GM21515 (cell line): ENCODE measurements around the gene CD99L2.
A peak's percentile ranks its signal among the peaks of the same experiment; 100 is the strongest.

ENCODE experiments used
- ATAC-seq: cut with Tn5 transposase; IDR thresholded peaks from one replicate; pipeline ENCODE4 v1.9.1; 2021; ENCODE audit not compliant: unreplicated experiment

The CD99L2 gene

DNA sequence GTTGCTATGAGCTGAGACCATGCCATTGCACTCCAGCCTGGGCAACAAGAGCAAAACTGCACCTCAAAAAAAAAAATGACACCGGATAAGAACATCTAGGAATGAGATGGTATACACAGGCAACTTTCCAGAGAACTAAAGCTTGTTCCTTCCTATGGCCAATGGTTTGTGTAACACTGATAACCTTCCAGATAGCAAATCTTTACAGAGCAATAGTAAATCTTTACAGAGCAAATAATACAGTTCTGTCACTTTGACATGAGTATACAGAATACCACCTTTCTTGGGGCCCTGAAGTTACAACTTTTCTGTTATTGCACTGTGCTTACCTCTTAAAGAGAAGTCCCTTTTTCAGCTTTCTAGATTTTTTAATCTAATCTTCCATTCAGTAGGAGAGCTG is 91.6 kb downstream of the CD99L2 start:
- ATAC-seq = no peak

DNA sequence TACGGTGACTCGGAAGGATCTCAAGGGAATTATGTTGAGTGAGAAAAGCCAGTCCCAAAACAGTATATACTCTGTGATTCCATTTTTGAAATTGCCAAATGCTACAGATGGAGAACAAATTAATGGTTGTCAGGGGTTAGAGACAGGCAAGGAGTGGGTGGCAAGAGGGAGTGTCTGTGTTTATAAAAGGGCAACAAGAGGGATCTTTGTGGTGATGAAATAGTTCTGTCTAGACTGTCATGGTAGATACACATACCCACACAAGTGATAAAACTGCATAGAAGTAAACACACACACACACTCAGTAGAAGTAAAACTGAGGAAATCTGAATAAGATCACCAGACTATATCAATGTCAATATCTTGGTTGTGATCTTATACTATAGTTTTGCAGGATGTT is 92.7 kb downstream of the CD99L2 start:
- ATAC-seq = no peak

- no peak for ATAC-seq
Observed at GRCh38 chrX:150792949-150793527, 105.4 kb downstream of the CD99L2 start.

DNA sequence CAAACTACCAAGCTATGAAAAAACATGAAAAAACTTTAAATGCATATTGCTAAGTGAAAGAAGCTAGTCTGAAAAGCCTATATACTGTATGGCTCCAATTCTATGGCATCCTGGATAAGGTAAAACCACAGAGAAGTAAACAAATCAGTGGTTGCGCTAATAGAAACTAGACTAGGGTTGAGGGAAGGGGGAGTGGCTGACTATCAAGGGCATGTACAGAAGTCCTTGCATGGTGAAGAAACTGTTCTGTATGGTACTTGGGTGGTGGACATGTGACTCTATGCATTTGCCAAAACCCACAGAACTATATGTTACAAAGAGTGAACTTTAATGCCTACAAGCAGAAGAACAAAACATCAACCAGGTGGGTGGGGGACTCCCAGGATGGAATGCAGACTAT is 108.4 kb downstream of the CD99L2 start:
- ATAC-seq = peak; percentile 58

GRCh38 chrX:150781677-150782076 is 116.8 kb downstream of the CD99L2 start:
- no peak for ATAC-seq

DNA sequence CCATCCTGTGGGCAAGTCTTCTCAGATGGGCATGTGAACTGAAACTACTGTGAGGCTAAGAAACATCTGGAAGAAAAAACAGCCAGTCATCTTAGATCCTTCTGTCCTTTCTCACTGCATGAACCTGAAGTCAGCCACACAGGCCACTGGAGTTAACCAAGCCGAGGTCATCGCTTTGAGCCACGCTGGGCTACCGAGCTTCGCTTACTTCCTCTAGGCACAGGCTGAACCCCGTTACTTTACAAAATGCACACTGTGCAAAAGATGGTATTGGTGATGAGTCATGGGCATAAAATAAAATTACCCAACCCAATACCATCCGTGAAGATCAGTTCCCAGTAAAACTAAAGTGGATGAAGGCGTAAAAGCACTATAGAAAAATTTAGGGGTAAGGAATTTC is 119.1 kb downstream of the CD99L2 start:
- ATAC-seq = no peak

DNA sequence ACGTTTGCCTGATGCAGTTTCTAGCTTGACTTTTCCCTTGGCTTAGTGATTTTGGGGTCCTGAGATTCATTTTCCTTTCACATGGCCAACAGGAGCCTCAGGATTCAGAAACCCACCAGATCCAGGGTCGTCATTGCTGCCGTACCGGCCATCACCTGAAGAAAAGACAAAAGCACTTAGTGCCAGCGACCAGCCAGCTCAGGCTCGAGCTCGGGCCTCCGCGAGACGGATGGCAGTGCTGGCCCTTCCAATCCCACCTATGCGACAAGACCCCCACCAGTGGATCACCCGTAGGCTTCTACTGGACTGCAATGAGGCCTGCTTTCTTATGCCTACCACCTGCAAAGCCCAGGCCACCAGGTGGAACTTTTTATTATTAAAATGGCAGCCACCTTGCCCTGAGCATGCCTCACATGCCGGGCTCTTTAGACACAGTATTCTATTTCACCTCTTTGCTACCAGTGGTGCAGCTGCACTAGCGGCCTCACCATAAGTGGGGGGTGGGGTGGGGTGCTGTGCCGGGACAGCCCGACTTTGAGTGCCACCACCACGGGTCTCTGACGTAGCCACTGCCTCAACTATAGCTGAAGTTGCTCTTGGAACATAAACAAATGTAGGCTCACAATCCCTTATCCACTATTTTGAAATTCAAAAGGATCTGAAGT is 121.0 kb downstream of the CD99L2 start:
- no peak for ATAC-seq

DNA sequence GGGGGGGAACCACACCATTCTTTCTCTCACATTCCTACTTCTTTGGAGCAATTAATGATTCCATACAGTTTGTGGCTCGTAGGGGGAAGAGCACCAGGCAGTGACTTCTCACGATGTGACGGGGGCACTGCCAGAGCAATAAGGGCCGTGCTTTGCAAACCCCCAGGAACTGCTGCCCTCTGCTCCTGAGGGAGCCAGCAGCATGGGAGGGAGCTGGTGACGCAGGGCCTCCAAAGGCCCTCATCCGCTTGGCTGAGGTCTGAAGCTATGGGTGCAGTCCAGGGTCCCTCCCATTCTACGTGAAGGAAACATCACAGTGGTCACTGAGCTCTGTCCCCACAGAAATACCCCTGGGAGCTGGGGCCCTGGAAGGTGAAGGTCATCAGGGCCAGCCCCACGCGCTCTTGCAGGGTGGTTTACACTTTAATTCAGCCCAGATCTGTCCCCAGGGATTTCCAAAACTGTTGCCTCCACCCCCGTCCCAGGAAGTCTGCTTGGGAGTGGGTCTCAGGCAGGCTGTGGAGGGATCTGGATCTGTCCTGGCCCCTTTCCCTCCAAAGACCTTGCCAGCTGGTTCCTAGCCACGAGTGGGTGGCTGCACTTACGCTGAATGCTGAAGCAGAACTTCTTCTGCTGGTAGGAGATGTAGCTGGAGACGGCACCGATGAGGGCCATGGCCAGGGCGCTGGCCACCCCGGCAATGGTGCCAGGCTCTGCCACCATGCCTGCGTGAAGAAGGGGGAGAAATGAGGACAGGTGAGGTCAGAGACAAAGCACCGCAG is 122.7 kb downstream of the CD99L2 start:
- ATAC-seq = no peak

- no peak for ATAC-seq
Observed at GRCh38 chrX:150774798-150775568, 123.5 kb downstream of the CD99L2 start.

DNA sequence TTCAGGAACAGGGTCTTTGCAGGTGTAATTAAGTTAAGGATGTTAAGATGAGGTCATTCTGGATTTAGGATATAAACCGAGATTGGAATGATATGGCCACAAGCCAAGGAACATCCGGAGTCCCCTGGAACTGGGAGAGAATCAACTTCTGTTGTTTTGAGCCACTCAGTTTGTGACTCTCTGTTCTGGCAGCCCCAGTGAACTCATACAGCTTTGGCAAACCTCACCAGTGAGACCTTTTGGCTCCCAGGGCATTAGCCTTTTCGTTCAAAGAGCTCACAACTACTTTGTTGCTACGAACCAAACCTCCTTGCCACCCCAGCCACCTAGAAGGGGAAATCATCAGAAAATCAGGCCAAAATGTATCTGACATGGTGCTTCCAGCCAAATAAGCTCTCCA is 124.8 kb downstream of the CD99L2 start:
- ATAC-seq = no peak

- ATAC-seq = no peak
Observed at GRCh38 chrX:150773117-150773516, 125.4 kb downstream of the CD99L2 start.

GRCh38 chrX:150772150-150772970 is 126.1 kb downstream of the CD99L2 start:
- ATAC-seq = peak; percentile 86

- ATAC-seq = no peak
Observed at GRCh38 chrX:150771116-150771515, 127.4 kb downstream of the CD99L2 start.

GRCh38 chrX:150770623-150771022 is 127.8 kb downstream of the CD99L2 start:
- ATAC-seq = no peak

GRCh38 chrX:150769408-150769807 is 129.1 kb downstream of the CD99L2 start:
- no peak for ATAC-seq

GRCh38 chrX:150768580-150769190 is 129.8 kb downstream of the CD99L2 start:
- no peak for ATAC-seq

- no peak for ATAC-seq
Observed at GRCh38 chrX:150768132-150768485, 130.4 kb downstream of the CD99L2 start.

DNA sequence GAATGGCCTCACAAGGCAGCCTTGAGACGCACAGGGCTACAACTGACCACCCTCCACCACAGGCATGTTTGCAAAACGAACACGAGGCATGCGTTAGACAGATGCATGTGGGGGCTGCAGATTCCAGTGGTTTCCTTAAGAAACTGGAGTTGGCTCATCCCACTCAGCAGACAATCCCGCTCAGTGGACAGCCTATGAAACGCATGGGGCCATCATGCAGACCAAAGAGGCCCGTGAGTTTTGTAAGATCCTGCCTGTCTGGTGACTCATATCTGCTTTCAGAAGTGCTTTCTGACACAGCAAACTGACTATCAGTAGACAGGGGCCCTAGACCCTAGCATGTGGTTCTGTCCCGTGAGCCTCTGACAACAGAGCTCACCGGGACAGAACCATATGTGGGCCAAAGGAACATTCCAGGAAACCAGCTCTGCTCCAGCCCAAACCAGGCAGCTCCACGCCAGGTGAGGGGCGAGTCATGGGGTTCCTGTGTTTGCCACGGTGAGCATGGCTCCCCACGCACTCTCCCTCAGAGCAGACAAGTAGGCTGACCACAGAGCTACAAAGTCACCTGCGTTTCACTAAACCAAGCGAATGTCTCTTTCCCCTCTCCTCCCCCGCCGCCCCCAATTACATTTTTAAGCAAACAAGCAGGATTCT is 130.9 kb downstream of the CD99L2 start:
- no peak for ATAC-seq

DNA sequence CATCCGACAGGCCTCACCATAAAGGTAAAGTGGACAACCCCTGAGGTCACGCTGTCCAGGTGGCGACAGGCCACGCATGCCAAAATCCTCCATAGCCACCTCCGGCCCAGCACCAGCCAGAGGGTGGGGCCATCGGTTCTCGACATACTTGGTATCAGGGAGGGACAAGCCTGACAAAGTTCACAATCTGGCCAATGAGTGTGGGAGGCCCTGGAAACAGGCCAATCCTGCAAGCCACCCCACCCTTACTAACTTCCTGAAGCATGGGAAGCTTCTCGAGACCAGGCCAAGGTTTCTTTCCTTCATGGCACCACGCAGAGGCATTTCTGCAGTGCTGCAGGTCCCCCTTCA is 131.4 kb downstream of the CD99L2 start:
- no peak for ATAC-seq
